GM21825 (cell line): Measurements from ENCODE around the gene TBXA2R.

Experiments used
- ATAC-seq: cut with Tn5 transposase; IDR thresholded peaks from one replicate; pipeline ENCODE4 v1.9.1; 2021; ENCODE audit warnings: mild to moderate bottlenecking, moderate library complexity; ENCODE audit not compliant: unreplicated experiment

TBXA2R gene

GRCh38 chr19:3556978-3557460 is 49.7 kb downstream of the TBXA2R start:
- peak; percentile 21 for ATAC-seq

- no peak for ATAC-seq
Observed at GRCh38 chr19:3556423-3556977, 50.2 kb downstream of the TBXA2R start.

GRCh38 chr19:3555653-3556422 is 50.8 kb downstream of the TBXA2R start:
- no peak for ATAC-seq

DNA sequence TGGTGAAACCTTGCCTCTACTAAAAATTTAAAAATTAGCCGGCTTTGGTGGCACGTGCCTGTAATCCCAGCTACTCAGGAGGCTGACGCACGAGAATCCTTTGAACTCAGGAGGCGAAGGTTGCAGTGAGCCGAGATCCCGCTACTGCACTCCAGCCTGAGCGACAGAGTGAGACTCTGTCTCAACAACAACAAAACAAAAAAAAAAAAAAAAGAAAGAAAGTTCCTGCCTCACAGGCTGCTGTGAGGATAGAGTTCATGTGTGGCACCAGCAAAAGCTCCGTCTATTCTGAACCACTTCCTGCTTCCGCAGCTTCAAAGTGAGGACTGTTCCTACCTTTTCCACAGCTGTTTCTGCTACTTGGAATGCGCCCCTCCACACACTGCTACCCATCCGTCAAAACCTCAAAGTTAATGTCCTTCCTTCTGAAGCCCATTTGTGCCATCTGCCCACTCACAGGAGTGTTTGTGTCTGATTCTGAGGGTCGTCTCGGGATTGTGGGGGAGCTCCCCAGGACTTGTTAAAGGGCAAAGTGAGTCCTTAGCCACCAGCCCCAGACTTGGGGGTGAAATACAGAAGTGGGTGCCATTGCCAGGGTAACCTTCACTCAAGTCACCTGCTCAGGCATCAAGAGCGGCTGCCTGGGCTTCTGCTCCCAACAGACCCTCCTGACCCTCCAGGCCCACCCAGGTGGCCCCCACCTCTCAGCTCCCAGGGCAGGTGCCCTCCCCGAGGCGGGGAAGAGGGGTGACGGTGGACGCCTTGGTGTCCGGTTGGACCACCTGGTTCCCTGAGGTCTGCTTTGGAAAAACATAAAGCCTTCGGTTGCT is 52.2 kb downstream of the TBXA2R start:
- no peak for ATAC-seq

DNA sequence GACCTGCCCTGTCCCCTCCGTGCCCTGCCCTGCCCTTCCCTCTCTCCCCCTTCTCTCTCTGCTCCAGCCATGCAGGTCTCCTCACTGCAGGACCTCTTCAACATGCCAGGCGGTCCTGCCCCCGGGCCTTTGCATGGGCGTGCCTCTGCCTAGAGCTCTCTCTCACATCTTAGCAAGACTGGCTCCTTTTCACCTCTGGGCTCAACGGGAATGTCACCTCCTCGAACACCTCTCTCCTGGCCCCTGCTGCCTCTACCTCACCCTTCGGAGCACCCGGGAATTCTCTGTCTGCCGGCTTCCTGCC is 54.9 kb downstream of the TBXA2R start:
- ATAC-seq, result no peak

GRCh38 chr19:3550947-3551791 is 55.5 kb downstream of the TBXA2R start:
- no peak for ATAC-seq

DNA sequence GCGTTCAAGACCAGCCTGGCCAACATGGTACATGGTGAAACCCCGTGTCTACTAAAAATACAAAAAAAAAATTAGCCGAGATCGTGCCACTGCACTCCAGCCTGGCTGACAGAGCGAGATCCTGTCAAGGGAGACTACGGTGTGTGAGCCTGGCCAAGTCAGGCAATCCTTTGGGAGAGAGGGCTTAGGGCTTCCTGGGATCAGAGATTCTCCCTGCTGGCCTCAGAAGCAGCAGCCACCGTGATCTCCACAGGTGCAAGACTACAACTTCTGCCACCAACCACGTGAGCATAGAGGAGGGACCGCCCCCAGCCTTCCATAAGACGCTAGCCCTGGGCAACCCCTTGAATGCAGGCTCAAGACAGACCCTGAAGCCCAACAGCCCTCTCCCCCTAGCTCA is 56.9 kb downstream of the TBXA2R start:
- ATAC-seq, result no peak

GRCh38 chr19:3548606-3549005 is 58.1 kb downstream of the TBXA2R start:
- ATAC-seq, result no peak

- no peak for ATAC-seq
Observed at GRCh38 chr19:3547767-3548282, 58.9 kb downstream of the TBXA2R start.

DNA sequence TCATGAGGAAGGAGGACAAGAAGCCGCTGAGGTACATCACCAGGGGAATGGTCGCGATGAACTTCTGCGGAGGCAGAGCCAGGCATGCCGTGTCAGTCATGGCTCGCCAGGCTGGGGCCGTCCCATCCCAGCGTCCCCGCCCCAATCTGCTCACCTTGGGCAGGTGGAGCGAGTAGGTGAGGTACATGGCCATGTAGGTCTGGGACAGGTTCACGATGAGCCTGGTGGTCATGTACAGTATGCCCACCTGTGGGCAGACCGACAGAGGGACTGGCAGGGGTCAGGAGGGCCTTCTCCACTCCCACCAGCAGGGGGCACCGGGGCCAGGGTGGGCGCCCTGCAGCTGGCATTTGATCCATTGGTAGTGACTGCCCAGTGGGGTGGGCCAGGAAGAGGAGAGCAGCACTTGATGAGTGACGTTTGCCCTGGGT is 59.4 kb downstream of the TBXA2R start:
- ATAC-seq, result no peak

DNA sequence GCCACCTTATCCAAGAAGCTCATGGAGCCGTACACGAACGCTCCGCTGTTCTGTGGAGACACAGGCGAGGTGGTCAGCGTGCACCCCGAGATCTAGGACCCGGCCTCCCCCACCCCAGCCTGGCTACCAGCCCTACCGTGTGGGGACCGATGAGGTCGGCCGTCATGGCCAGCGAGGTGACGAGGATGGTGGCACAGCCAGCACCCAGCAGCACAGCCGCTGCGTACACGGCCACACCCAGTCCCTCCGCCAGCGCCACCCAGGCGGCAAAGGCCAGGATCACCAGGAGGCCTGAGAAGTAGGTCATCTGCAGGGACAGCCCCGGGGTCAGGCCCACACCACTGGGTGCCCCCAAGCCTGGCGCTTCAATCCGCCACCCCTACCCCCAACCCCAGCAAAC is 60.6 kb downstream of the TBXA2R start:
- ATAC-seq, result no peak

GRCh38 chr19:3545669-3546034 is 61.0 kb downstream of the TBXA2R start:
- ATAC-seq, result no peak

DNA sequence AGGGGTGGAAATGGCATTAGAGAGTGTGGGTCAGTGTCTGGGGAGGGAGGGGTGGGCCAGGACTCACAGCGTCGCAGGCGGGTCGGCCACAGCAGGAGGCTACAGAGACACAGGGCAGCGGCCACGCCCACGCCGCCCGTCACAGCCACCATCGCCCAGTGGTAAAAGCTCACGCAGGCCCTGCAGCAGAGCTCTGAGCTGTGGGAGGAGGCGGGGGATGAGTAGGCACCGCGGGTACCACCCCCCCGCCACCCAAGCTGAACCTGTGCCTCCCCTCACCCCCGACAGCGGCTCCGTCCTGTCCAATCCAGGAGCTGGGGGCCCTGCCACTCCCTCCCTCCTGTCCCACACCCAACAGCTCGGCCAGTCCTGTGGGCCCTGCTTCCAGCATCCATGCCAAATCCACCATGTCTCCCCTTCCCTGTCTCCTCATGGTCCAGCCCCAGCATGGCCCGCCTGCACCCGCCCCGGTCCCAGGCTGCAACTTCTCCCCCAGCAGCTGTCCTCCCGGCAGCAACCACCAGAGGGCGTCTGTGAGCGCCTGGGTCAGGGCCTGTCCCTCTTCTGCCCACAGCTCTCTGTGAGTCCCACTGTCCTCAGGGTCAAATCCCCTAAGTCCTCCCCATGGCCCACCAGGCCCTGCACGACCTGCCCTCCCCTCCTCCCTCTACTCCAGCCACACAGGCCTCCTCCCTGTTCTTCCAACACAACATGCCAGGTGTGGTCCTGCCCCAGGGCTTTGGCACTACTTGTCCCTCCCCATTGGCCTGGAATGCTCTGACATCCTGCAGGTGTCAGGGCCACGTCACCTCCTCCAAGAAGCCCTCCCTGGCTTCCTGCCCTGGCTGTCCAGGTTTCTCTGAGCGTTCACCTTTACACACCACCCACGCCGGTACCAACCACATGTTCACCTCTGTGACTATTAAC is 61.7 kb downstream of the TBXA2R start:
- no peak for ATAC-seq
